GM12801 (cell line): ENCODE data around the gene MYO18B.

Experiments
- TF ChIP-seq, protein P1 (sequence below): IDR thresholded peaks from one replicate; pipeline ENCODE4 v1.5.1; 2011; ENCODE audit warnings: control low read depth; ENCODE audit not compliant: insufficient read length; ENCODE audit errors: extremely low read depth

The MYO18B gene

GRCh38 chr22:25817092-25817943, 75.3 kb downstream of the MYO18B start:
- TF ChIP-seq, protein P1, sequence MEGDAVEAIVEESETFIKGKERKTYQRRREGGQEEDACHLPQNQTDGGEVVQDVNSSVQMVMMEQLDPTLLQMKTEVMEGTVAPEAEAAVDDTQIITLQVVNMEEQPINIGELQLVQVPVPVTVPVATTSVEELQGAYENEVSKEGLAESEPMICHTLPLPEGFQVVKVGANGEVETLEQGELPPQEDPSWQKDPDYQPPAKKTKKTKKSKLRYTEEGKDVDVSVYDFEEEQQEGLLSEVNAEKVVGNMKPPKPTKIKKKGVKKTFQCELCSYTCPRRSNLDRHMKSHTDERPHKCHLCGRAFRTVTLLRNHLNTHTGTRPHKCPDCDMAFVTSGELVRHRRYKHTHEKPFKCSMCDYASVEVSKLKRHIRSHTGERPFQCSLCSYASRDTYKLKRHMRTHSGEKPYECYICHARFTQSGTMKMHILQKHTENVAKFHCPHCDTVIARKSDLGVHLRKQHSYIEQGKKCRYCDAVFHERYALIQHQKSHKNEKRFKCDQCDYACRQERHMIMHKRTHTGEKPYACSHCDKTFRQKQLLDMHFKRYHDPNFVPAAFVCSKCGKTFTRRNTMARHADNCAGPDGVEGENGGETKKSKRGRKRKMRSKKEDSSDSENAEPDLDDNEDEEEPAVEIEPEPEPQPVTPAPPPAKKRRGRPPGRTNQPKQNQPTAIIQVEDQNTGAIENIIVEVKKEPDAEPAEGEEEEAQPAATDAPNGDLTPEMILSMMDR = no peak

- TF ChIP-seq, protein P1 = no peak
Observed at GRCh38 chr22:25818541-25818940, 76.6 kb downstream of the MYO18B start.

- TF ChIP-seq, protein P1 = no peak
Observed at GRCh38 chr22:25822344-25822743, 80.4 kb downstream of the MYO18B start.

DNA sequence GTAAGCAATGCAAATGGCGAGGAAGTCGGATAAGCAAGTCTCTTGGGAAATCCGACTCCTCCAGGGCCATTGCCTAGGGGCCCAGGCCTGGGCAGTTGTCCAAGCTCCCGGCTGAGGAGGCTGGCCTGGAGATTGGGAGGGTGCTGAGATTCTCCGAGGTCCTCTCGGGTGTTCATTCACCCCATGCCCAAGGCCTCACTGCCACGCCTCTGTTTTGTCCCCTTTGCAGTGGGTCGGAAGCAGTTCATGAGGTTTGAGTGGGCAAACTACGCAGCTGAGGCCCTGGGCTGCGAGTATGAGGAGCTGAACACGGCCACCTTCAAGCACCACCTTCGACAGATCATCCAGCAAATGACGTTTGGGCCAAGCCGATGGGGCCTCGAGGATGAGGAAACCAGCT, 81.3 kb downstream of the MYO18B start:
- TF ChIP-seq, protein P1 = no peak

DNA sequence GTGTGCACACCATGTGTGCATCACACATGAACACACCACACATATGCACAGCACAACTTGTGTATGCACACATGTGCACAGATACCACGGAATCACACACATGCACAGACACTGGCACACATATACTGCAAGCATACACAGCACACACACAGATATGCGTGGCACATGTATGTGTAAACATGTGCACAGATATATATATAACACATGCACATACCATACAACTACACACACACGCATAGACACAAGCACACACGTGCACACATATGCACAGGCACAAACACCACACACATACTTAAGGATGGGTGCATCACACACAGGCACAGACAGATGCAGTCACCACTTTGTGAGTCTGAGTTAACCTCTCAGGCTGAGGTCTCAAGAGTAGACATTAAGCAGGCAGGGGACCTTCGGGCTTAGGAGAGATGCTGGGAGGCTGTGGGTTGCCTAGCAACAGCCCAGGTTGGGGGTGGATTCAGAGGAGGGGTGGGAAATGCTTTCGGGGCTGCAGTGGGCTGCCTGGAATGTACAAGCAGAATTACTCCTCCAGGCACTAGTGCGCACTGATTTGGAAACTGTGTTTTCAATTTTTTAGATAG, 82.9 kb downstream of the MYO18B start:
- TF ChIP-seq, protein P1 = no peak

DNA sequence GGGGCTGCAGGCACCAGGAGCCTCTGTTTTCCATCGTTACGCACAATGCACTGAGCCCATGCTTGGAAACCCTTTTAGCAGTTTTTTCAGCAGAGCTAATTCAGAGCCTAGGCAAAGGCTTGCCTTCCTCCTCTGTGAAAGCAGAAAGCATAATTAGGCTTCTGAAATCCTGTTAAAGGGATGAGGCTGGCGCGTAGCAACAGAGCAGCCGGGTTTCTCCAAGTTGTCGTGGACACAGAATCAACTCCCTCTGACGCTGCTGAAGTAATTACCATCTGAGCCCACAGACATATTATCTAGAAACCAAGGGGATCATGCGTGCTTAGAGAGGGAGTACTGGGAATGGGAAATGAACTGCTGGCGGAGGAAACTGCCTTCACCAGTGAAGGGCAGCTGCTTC, 85.4 kb downstream of the MYO18B start:
- TF ChIP-seq, protein P1 = no peak

- TF ChIP-seq, protein P1 = no peak
Observed at GRCh38 chr22:25828422-25828821, 86.4 kb downstream of the MYO18B start.
